Stimulated activated CD8-positive, alpha-beta memory T cell treated with anti-CD3 and anti-CD28 coated beads, Interleukin-7, amount 100 ng/mL, for 48 hours (primary cell): ENCODE results near the gene RCC2.
A peak's percentile ranks its signal among the peaks of the same experiment; 100 is the strongest.

Experiments
- DNase-seq, 2 donors: peaks; one replicate each; pipeline ENCODE4 v3.0.0-alpha.2; 2020; ENCODE audit warnings: low read depth in 1 of 2; ENCODE audit errors: extremely low read depth in 1 of 2

RCC2 gene

GRCh38 chr1:17447501-17447992 is 8.1 kb upstream of the RCC2 start:
- DNase-seq = no peak

- DNase-seq = no peak
Observed at GRCh38 chr1:17442841-17443240, 3.4 kb upstream of the RCC2 start.

GRCh38 chr1:17441993-17442357 is 2.5 kb upstream of the RCC2 start:
- DNase-seq = no peak

- DNase-seq = no peak
Observed at GRCh38 chr1:17441265-17441992, 2.0 kb upstream of the RCC2 start.

- DNase-seq = no peak
Observed at GRCh38 chr1:17440827-17441168, 1.3 kb upstream of the RCC2 start.

- no peak for DNase-seq
Observed at GRCh38 chr1:17440074-17440826, 773 bp upstream of the RCC2 start.

- peak; percentile 74 to 83 for DNase-seq
Observed at GRCh38 chr1:17438318-17439249, 893 bp downstream of the RCC2 start.

GRCh38 chr1:17437580-17438317 is 1.7 kb downstream of the RCC2 start:
- DNase-seq = peak; percentile 22 to 32

- no peak for DNase-seq
Observed at GRCh38 chr1:17437260-17437579, 2.3 kb downstream of the RCC2 start.

- no peak for DNase-seq
Observed at GRCh38 chr1:17436380-17437174, 2.9 kb downstream of the RCC2 start.

GRCh38 chr1:17434601-17435000 is 4.9 kb downstream of the RCC2 start:
- DNase-seq = no peak

- DNase-seq = no peak
Observed at GRCh38 chr1:17434016-17434415, 5.5 kb downstream of the RCC2 start.

- no peak for DNase-seq
Observed at GRCh38 chr1:17433261-17433660, 6.2 kb downstream of the RCC2 start.

- no peak for DNase-seq
Observed at GRCh38 chr1:17432412-17432811, 7.1 kb downstream of the RCC2 start.

- DNase-seq = no peak
Observed at GRCh38 chr1:17429183-17429582, 10.3 kb downstream of the RCC2 start.

GRCh38 chr1:17427696-17428660 is 11.5 kb downstream of the RCC2 start:
- DNase-seq = no peak

- no peak for DNase-seq
Observed at GRCh38 chr1:17425806-17426600, 13.5 kb downstream of the RCC2 start.

- no peak for DNase-seq
Observed at GRCh38 chr1:17423781-17424245, 15.7 kb downstream of the RCC2 start.
